Endothelial cell of umbilical vein (primary cell): ENCODE measurements around the gene KCTD13. TPM values are rescaled to one million over a fixed set of nuclear protein-coding genes. Genes with fewer than 3 reads are reported as not detected.

Source experiments
- BruUV-seq: library from RNA; stranded (reverse); fragments of 400-500 nt; replicated peaks from 2 replicates; lab custom pipeline; 2021; lab: Mats Ljungman, UMichigan
- CTCF ChIA-PET: fragments of 300-600, 350-600 bp; sonication (Branson Sonifier 250); formaldehyde crosslinking; loops from one replicate; lab custom pipeline; 2021; ENCODE audit warnings: antibody characterized with exemption, inconsistent platforms; lab: Charles Lee
- POLR2A ChIA-PET: fragments of 300-600, 350-600 bp; sonication (Branson Sonifier 250); formaldehyde crosslinking; loops from one replicate; lab custom pipeline; 2021; ENCODE audit warnings: antibody characterized with exemption, inconsistent platforms; lab: Charles Lee
- DNase-seq: peaks from one replicate; pipeline ENCODE4 v3.0.0-alpha.2; 2011; ENCODE audit warnings: low read depth, low spot score
- FAIRE-seq: peaks from 2 replicates; lab custom pipeline; 2011; peaks lifted over from hg19 to GRCh38; lab: Jason Lieb, UNC
- H2AFZ ChIP-seq: 2 replicates; pipeline ENCODE4 v1.6.0; 2012; ENCODE audit warnings: low read depth, low read length, control low read depth, inconsistent platforms
- H3K27ac ChIP-seq: 2 replicates; pipeline ENCODE4 v1.5.1; 2011; ENCODE audit warnings: low read depth, mild to moderate bottlenecking, control low read depth, low read length, moderate library complexity; ENCODE audit not compliant: insufficient read depth
- H3K27me3 ChIP-seq, 2 experiments: 2 replicates each; pipeline versions ENCODE4 v1.6.0 to v1.6.1; 2011; ENCODE audit warnings: low read length in 2 of 2, mixed read lengths in 1 of 2; ENCODE audit not compliant: control insufficient read depth in 2 of 2, insufficient read depth in 2 of 2
- H3K36me3 ChIP-seq, 2 experiments: 2 replicates in 1 of 2; 3 replicates in 1 of 2; pipeline ENCODE4 v1.5.1; 2011; ENCODE audit warnings: low read length in 2 of 2, mild to moderate bottlenecking in 1 of 2, moderate library complexity in 1 of 2; ENCODE audit not compliant: control insufficient read depth in 2 of 2, insufficient read depth in 2 of 2; ENCODE audit errors: extremely low read depth in 1 of 2
- H3K4me1 ChIP-seq: 3 replicates; pipeline ENCODE4 v1.5.1; 2011; ENCODE audit warnings: mild to moderate bottlenecking, low read length; ENCODE audit not compliant: control insufficient read depth, insufficient read depth; ENCODE audit errors: extremely low read depth
- H3K4me2 ChIP-seq: 2 replicates; pipeline ENCODE4 v1.6.1; 2011; ENCODE audit warnings: low read length, control low read depth, mixed read lengths; ENCODE audit not compliant: insufficient read depth
- H3K4me3 ChIP-seq, 3 experiments: fragments of 200-600 bp in 1 of 3; sonication (generic), shearing (Covaris generic) in 1 of 3; replicated peaks in 1 of 3; 2 replicates each; pipeline ENCODE4 v1.5.1; 2011 to 2016; ENCODE audit warnings: control low read depth in 3 of 3, low read length in 3 of 3, mild to moderate bottlenecking in 2 of 3, inconsistent platforms in 1 of 3, low read depth in 1 of 3, moderate library complexity in 1 of 3; ENCODE audit not compliant: insufficient read depth in 1 of 3
- H3K79me2 ChIP-seq: 2 replicates; pipeline ENCODE4 v1.6.0; 2012; ENCODE audit warnings: low read length, inconsistent platforms; ENCODE audit not compliant: control insufficient read depth, insufficient read depth
- H3K9ac ChIP-seq: replicated peaks from 2 replicates; pipeline ENCODE3; 2011; ENCODE audit warnings: low read length, control low read depth; ENCODE audit not compliant: insufficient read depth; ENCODE audit errors: extremely low read depth
- H3K9me1 ChIP-seq: replicated peaks from 3 replicates; pipeline ENCODE4 v1.6.0; 2011; ENCODE audit warnings: mild to moderate bottlenecking, low read length; ENCODE audit not compliant: control insufficient read depth, insufficient read depth; ENCODE audit errors: extremely low read depth
- H3K9me3 ChIP-seq: replicated peaks from 2 replicates; pipeline ENCODE4 v1.5.1; 2012; ENCODE audit warnings: low read length, inconsistent platforms; ENCODE audit not compliant: control insufficient read depth, insufficient read depth
- H4K20me1 ChIP-seq: replicated peaks from 2 replicates; pipeline ENCODE3; 2011; ENCODE audit warnings: mild to moderate bottlenecking, low read length; ENCODE audit not compliant: control insufficient read depth, insufficient read depth; ENCODE audit errors: extremely low read depth
- CTCF ChIP-seq, 2 donors: IDR thresholded peaks; 1 replicate in 1 of 2; 2 replicates in 1 of 2; pipeline ENCODE4 v1.5.1; 2011; ENCODE audit warnings: low read length in 2 of 2, mild to moderate bottlenecking in 2 of 2, moderate library complexity in 2 of 2, control low read depth in 1 of 2, inconsistent platforms in 1 of 2, low read depth in 1 of 2; ENCODE audit not compliant: insufficient read depth in 1 of 2; ENCODE audit errors: extremely low read depth in 1 of 2
- EZH2 ChIP-seq: IDR thresholded peaks from 2 replicates; pipeline ENCODE4 v1.6.1; 2012; ENCODE audit warnings: borderline replicate concordance, low read depth, mild to moderate bottlenecking, moderate library complexity, low read length, inconsistent platforms; ENCODE audit not compliant: severe bottlenecking
- FOS ChIP-seq: IDR thresholded peaks from 2 replicates; pipeline ENCODE4 v1.6.1; 2011; ENCODE audit warnings: mild to moderate bottlenecking, low read length, moderate library complexity, borderline replicate concordance; ENCODE audit not compliant: insufficient read depth
- GATA2 ChIP-seq: IDR thresholded peaks from 2 replicates; pipeline ENCODE4 v1.7.0; 2011; ENCODE audit warnings: low read depth, mild to moderate bottlenecking, moderate library complexity, mixed read lengths, low read length; ENCODE audit not compliant: insufficient read length, insufficient read depth
- JUN ChIP-seq: IDR thresholded peaks from 2 replicates; pipeline ENCODE4 v1.6.1; 2011; ENCODE audit warnings: borderline replicate concordance, low read depth; ENCODE audit not compliant: insufficient read length, insufficient read depth
- MYC ChIP-seq: IDR thresholded peaks from one replicate; pipeline ENCODE4 v1.6.1; 2011; ENCODE audit warnings: mild to moderate bottlenecking, low read depth, low read length
- POLR2A ChIP-seq: IDR thresholded peaks from 2 replicates; pipeline ENCODE4 v1.6.1; 2012; ENCODE audit warnings: low read depth, mild to moderate bottlenecking, control low read depth, low read length
- POLR2AphosphoS5 ChIP-seq: IDR thresholded peaks from 2 replicates; pipeline ENCODE4 v1.6.1; 2012; ENCODE audit warnings: low read depth, mild to moderate bottlenecking, control low read depth, low read length, moderate library complexity; ENCODE audit not compliant: insufficient read depth
- dilution Hi-C: fragments of 300-500 bp; cut with MboI; formaldehyde crosslinking; loops from one replicate; pipeline ENCODE4 v1.15.0; 2019; ENCODE audit warnings: low sequenced_read_pairs; ENCODE audit not compliant: extremely low pct_ligation_motif_present
- intact Hi-C: fragments of 100-400 bp; cut with micrococcal nuclease; formaldehyde crosslinking; loops from one replicate; pipeline ENCODE4 v1.10.0; 2022
- polyA plus RNA-seq, 4 experiments: library from polyadenylated mRNA; depleted of rRNA in 3 of 4; stranded (reverse) in 3 of 4; unstranded in 1 of 4; fragments of >200 nt; gene quantifications; 2 replicates each; pipeline versions ENCODE4 v1.2.1 to v1.2.3, GENCODE V29; 2011 to 2012; ENCODE audit warnings: missing spikeins in 1 of 4
- total RNA-seq: library from RNA; stranded (reverse); gene quantifications from 2 replicates; pipeline ENCODE4 v1.2.3, GENCODE V29; 2021
- TF ChIP-seq, protein P1 (sequence below): IDR thresholded peaks from 2 replicates; pipeline ENCODE4 v1.6.1; 2011; ENCODE audit not compliant: insufficient read depth, insufficient read length

KCTD13 gene
- total and polyA plus RNA-seq, 2 donors (not counting 3 experiments of a cell fraction or from before 2014, with no cell fraction given): 22.6 to 24.2 TPM

- no peaks in the 10 kb centered on the region for H4K20me1 ChIP-seq
- H3K27me3 ChIP-seq: no peaks in the 10 kb centered on the region
- no peaks in the 10 kb centered on the region for H3K79me2 ChIP-seq
- no peaks in the 10 kb centered on the region for H3K36me3 ChIP-seq
- intact Hi-C loops: no loop called here
- ChIA-PET POLR2A (no interaction called here), CTCF (interaction anchor here (1.0 to 1.7 kb wide), 3 partner anchors 8 to 103 kb away, joined by 3 to 8 read pairs (median 5); partner anchors contain the start of gene TMEM219)
- dilution Hi-C loops: no loop called here
- H3K4me3 ChIP-seq: no peak overlapping the region
- TF ChIP-seq MYC (no peak), FOS (no peak), JUN (no peak), EZH2 (no peak), CTCF (IDR thresholded peaks at IDR 0.05; ENCODE audit: extremely low read depth in 1 of 2, insufficient read depth in 1 of 2, low read depth in 1 of 2, low read length in 2 of 2) (no peak), POLR2AphosphoS5 (no peak), POLR2A (no peak), GATA2 (no peak)
- TF ChIP-seq, protein P1, sequence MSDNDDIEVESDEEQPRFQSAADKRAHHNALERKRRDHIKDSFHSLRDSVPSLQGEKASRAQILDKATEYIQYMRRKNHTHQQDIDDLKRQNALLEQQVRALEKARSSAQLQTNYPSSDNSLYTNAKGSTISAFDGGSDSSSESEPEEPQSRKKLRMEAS: no peak
- BruUV-seq: no TSS peak
- H3K27ac ChIP-seq: no peak overlapping the region
- H3K4me2 ChIP-seq: no peak overlapping the region
- no peak overlapping the region for H3K9ac ChIP-seq
- no peak for FAIRE-seq
- no peak overlapping the region for H2AFZ ChIP-seq
- no peaks in the 10 kb centered on the region for H3K9me3 ChIP-seq
- H3K9me1 ChIP-seq: no peaks in the 10 kb centered on the region
- DNase-seq: no peak
- H3K4me1 ChIP-seq: no peaks in the 10 kb centered on the region
Observed at GRCh38 chr16:29950806-29951461, 24.9 kb upstream of the KCTD13 start.
